ENCODE data around the gene HPSE2. TPM values are rescaled to one million over a fixed set of nuclear protein-coding genes. Genes with fewer than 3 reads are reported as not detected.

HPSE2 gene
- total RNA-seq, 1 experiment from 2014 or later = 0.20 TPM

DNA sequence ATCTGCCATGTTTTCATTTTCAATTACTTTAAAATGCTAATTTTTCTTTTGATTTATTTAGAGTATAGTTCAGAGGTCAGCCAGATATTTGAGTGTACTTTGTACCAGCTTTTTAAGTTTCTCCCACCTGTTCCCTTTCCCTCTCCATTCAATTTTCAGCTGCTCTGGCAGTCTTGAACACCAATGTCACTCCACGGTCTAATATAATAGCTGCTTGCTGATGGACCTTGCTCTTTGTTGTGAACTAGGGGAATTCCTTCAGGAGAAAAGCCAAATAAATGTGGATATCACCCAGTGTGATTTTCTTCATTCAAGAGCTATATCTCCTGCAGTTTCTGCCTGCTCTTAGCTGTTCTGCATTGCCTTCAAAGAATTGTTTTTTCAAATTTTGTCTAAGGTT lies 785.0 kb downstream of the HPSE2 start:
- no peak overlapping the region for H2AK5ac ChIP-seq (ENCODE audit: insufficient read length, low read length)
- H3K27ac ChIP-seq (ENCODE audit: insufficient read length, low read depth, low read length) = no peak overlapping the region
- no peaks in the 10 kb centered on the region for H3K9me3 ChIP-seq (ENCODE audit: control insufficient read depth, low read depth, low read length)
- H3K27me3 ChIP-seq (ENCODE audit: insufficient read depth, low read length) = no peaks in the 10 kb centered on the region
- H2BK12ac ChIP-seq (ENCODE audit: insufficient read length, low read depth, low read length) = no peak overlapping the region
- H4K8ac ChIP-seq (replicated peaks; ENCODE audit: insufficient read length, low read depth, low read length) = no peak overlapping the region
- Mint-ChIP-seq H3K9me3 (peaks cover 0 to 2% of the 10 kb centered on the region in 2 experiments; a peak in 1 of 5 replicates), H3K27ac (no peak overlapping the region), H3K36me3 (ENCODE audit: insufficient read depth in 1 of 3, low read depth in 3 of 3) (peaks cover 0 to 2% (median 0%) of the 10 kb centered on the region in 3 experiments; a peak in 2 of 7 replicates), H3K27me3 (ENCODE audit: low read depth) (peaks cover 6% of the 10 kb centered on the region; the same call in 1 of the 2 replicates), H3K4me1 (peaks cover 19 to 21% of the 10 kb centered on the region in 2 experiments), H3K4me3 (no peak overlapping the region)
- no peaks in the 10 kb centered on the region for H3K79me2 ChIP-seq (ENCODE audit: insufficient read depth, low read length)
- H2BK120ac ChIP-seq (ENCODE audit: low read depth, low read length, poor library complexity, severe bottlenecking) = no peak overlapping the region
- WGBS (ENCODE audit: extremely low coverage, insufficient read length, low lambda C conversion rate) = no CpG with 5 or more reads among the region's 1 CpG
- no peak overlapping the region for H3K23ac ChIP-seq (ENCODE audit: insufficient read length, low read depth, low read length)
- H3K79me1 ChIP-seq (ENCODE audit: insufficient read depth, low read depth, low read length, poor library complexity, severe bottlenecking) = no peaks in the 10 kb centered on the region
- H3K14ac ChIP-seq (ENCODE audit: insufficient read depth, low read length) = no peak overlapping the region
- no peak overlapping the region for H3K18ac ChIP-seq (ENCODE audit: insufficient read length, low read depth, low read length)
- H3T11ph ChIP-seq (ENCODE audit: low read length) = no peak overlapping the region
- no peaks in the 10 kb centered on the region for H3K23me2 ChIP-seq (ENCODE audit: insufficient read length, low read depth, low read length, poor library complexity, severe bottlenecking)
- no peak for TF ChIP-seq CTCF (conservative IDR thresholded peaks at IDR 0.05)
- no peak overlapping the region for H2AFZ ChIP-seq (ENCODE audit: low read length)
- no peaks in the 10 kb centered on the region for H4K20me1 ChIP-seq (ENCODE audit: control insufficient read depth, insufficient read depth, insufficient read length)
- no peak overlapping the region for H4K5ac ChIP-seq (ENCODE audit: insufficient read length, low read depth, low read length)
- H2BK5ac ChIP-seq (ENCODE audit: insufficient read length, low read length) = no peak overlapping the region
- no peak overlapping the region for H2BK15ac ChIP-seq (ENCODE audit: low read depth, low read length)
- H4K91ac ChIP-seq (ENCODE audit: insufficient read length, low read depth, low read length) = no peak overlapping the region
- H3K9ac ChIP-seq (ENCODE audit: extremely low read depth, insufficient read length, low read length) = no peak overlapping the region
- no peak for DNase-seq
- no peaks in the 10 kb centered on the region for H3K4me1 ChIP-seq (ENCODE audit: insufficient read depth, low read length)
- H3K4ac ChIP-seq (ENCODE audit: low read depth, low read length) = no peak overlapping the region
- H3K56ac ChIP-seq (ENCODE audit: insufficient read length, low read depth, low read length) = no peak overlapping the region
- no peak overlapping the region for H2BK20ac ChIP-seq (ENCODE audit: low read depth, low read length, poor library complexity, severe bottlenecking)
- no peak overlapping the region for H3K4me2 ChIP-seq (ENCODE audit: insufficient read depth, insufficient read length, low read length)
